ENCODE results near the gene ZFP91. TPM values are rescaled to one million over a fixed set of nuclear protein-coding genes. Genes with fewer than 3 reads are reported as not detected.

Gene ZFP91
- total and polyA plus RNA-seq, 9 of the 15 experiments (the other 6 are each of a cell fraction or from before 2014, with no cell fraction given) = 17.6 to 58.3 (median 34.0) TPM

DNA sequence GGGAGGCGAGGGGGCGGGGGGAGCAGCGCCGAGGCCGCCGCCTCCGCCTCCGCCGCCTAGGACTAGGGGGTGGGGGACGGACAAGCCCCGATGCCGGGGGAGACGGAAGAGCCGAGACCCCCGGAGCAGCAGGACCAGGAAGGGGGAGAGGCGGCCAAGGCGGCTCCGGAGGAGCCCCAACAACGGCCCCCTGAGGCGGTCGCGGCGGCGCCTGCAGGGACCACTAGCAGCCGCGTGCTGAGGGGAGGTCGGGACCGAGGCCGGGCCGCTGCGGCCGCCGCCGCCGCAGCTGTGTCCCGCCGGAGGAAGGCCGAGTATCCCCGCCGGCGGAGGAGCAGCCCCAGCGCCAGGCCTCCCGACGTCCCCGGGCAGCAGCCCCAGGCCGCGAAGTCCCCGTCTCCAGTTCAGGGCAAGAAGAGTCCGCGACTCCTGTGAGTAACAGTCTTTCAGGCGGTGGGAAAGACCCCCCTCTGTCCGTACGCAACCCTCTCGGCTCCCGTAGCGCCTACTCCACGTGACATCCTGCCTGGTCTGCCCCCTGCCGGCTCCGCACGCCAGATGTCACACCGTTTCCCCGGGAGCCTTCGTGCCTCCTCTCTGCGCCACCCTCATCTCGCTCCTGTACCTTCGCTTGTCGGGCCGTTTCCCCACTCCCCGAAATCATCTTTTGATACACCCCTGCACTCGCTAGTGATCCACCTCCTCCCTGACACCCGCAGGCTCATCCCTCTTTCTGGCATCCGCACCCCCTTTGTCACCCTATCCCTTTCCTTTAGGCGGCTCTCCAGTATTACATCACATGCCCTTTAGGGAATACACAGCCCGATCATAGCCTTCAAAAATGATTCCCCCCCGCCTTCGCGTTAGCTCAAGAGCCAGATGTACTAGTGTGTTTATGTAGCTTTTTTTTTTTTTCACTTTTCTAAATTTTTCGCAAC lies 598 bp downstream of the ZFP91 start (continued):
- TF ChIP-seq JUND (IDR thresholded peaks at IDR 0.05; ENCODE audit: borderline replicate concordance, low read depth, low read length) (peak; percentile 64), JUND (tag; IDR thresholded peaks at IDR 0.05; ENCODE audit: borderline replicate concordance, low read depth, low read length) (peak; percentile 66; the same call in 1 of the 3 replicates), SMARCA5 (IDR thresholded peaks at IDR 0.05) (peak; percentile 94), DACH1 (IDR thresholded peaks at IDR 0.05; ENCODE audit: partially characterized antibody) (no peak), EZH2 (IDR thresholded peaks at IDR 0.05; ENCODE audit: borderline replicate concordance, low read depth, low read length) (no peak), HES1 (IDR thresholded peaks at IDR 0.05; ENCODE audit: low read depth) (no peak), NR2F6 (CRISPR knock-in tag; IDR thresholded peaks at IDR 0.05) (no peak), ZNF561 (CRISPR knock-in tag; conservative IDR thresholded peaks at IDR 0.05) (no peak), DPF2 (IDR thresholded peaks at IDR 0.05) (peak; percentile 76), RBM15 (IDR thresholded peaks at IDR 0.05; ENCODE audit: insufficient read depth, low read length) (no peak), BMI1 (IDR thresholded peaks at IDR 0.05; ENCODE audit: low read length) (no peak), IRF9 (tag; IDR thresholded peaks at IDR 0.05) (peak; percentile 59; the same call in 1 of the 2 replicates), SPI1 (IDR thresholded peaks at IDR 0.05; ENCODE audit: borderline replicate concordance, low read depth, low read length) (no peak), ZNF717 (CRISPR knock-in tag; IDR thresholded peaks at IDR 0.05) (no peak), KLF10 (CRISPR knock-in tag; IDR thresholded peaks at IDR 0.05) (no peak), KLF16 (IDR thresholded peaks at IDR 0.05) (peak; percentile 80), MAFG (tag; conservative IDR thresholded peaks at IDR 0.05) (no peak), CEBPG (CRISPR knock-in tag; IDR thresholded peaks at IDR 0.05) (peak; percentile 70), CEBPG (tag; conservative IDR thresholded peaks at IDR 0.05 in 1 of 2, IDR thresholded peaks at IDR 0.05 in 1 of 2) (peak; percentile 80 to 93), TCF3 (CRISPR knock-in tag; IDR thresholded peaks at IDR 0.05) (peak; percentile 41; the same call in 1 of the 2 replicates), SUPT5H (IDR thresholded peaks at IDR 0.05) (peak; percentile 87), CREBBP (IDR thresholded peaks at IDR 0.05; ENCODE audit: low read depth, low read length) (no peak), POLR2G (IDR thresholded peaks at IDR 0.05; ENCODE audit: low read depth, low read length) (peak; percentile 88), ZNF79 (CRISPR knock-in tag; IDR thresholded peaks at IDR 0.05; ENCODE audit: low read depth) (no peak), NCOA2 (IDR thresholded peaks at IDR 0.05; ENCODE audit: partially characterized antibody in 2 of 2) (no peak), ELF4 (CRISPR knock-in tag; IDR thresholded peaks at IDR 0.05) (peak; percentile 74; the same call in 1 of the 2 replicates), CBX2 (IDR thresholded peaks at IDR 0.05; ENCODE audit: insufficient read depth, low read length, poor library complexity, severe bottlenecking) (no peak)
- TF ChIP-seq, protein P1, sequence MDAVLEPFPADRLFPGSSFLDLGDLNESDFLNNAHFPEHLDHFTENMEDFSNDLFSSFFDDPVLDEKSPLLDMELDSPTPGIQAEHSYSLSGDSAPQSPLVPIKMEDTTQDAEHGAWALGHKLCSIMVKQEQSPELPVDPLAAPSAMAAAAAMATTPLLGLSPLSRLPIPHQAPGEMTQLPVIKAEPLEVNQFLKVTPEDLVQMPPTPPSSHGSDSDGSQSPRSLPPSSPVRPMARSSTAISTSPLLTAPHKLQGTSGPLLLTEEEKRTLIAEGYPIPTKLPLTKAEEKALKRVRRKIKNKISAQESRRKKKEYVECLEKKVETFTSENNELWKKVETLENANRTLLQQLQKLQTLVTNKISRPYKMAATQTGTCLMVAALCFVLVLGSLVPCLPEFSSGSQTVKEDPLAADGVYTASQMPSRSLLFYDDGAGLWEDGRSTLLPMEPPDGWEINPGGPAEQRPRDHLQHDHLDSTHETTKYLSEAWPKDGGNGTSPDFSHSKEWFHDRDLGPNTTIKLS (IDR thresholded peaks at IDR 0.05; ENCODE audit: borderline replicate concordance, low read depth) = peak; percentile 83

Data from K562 (cell line).